GM12878 (cell line): ENCODE data around the gene RAMP1. TPM values are rescaled to one million over a fixed set of nuclear protein-coding genes. Genes with fewer than 3 reads are reported as not detected.

Experiments
- CEBPB ChIP-seq, 2 experiments: fragments of 150-350 bp in 1 of 2; IDR thresholded peaks; 2 replicates each; pipeline ENCODE4 v1.6.1; 2012 to 2014; ENCODE audit warnings: low read depth in 2 of 2, low read length in 2 of 2, borderline replicate concordance in 1 of 2, inconsistent platforms in 1 of 2
- CHD4 ChIP-seq: fragments of 200-600 bp; sonication (generic); IDR thresholded peaks from 2 replicates; pipeline ENCODE4 v1.6.1; 2016; ENCODE audit warnings: mild to moderate bottlenecking
- EGR1 ChIP-seq, 2 experiments: IDR thresholded peaks; 1 replicate in 1 of 2; 2 replicates in 1 of 2; pipeline ENCODE4 v1.6.1; 2011 to 2012; ENCODE audit warnings: low read depth in 2 of 2, low read length in 2 of 2, borderline replicate concordance in 1 of 2, mild to moderate bottlenecking in 1 of 2, moderate library complexity in 1 of 2
- FOS ChIP-seq: IDR thresholded peaks from 3 replicates; pipeline ENCODE4 v1.6.1; 2011; ENCODE audit warnings: borderline replicate concordance; ENCODE audit not compliant: insufficient read length; ENCODE audit errors: extremely low read depth
- FOXK2 ChIP-seq: fragments of 450-650 bp; IDR thresholded peaks from 2 replicates; pipeline ENCODE4 v1.6.1; 2017; ENCODE audit warnings: mild to moderate bottlenecking, moderate library complexity
- GATAD2B ChIP-seq: fragments of 450-650 bp; conservative IDR thresholded peaks from 2 replicates; pipeline ENCODE4 v1.6.1; 2017; ENCODE audit warnings: low read depth, mild to moderate bottlenecking, moderate library complexity
- LARP7 ChIP-seq: fragments of 450-650 bp; IDR thresholded peaks from 2 replicates; pipeline ENCODE4 v1.6.1; 2017; ENCODE audit warnings: mild to moderate bottlenecking
- MEF2B ChIP-seq: fragments of 450-650 bp; IDR thresholded peaks from 2 replicates; pipeline ENCODE4 v1.6.1; 2018; ENCODE audit warnings: mild to moderate bottlenecking, moderate library complexity; ENCODE audit not compliant: partially characterized antibody, poor library complexity, severe bottlenecking
- NFYA ChIP-seq: IDR thresholded peaks from 2 replicates; pipeline ENCODE4 v1.6.1; 2011; ENCODE audit warnings: low read depth, mild to moderate bottlenecking, low read length, improper control_type of control experiment, borderline replicate concordance
- NKRF ChIP-seq: fragments of 450-650 bp; conservative IDR thresholded peaks from 2 replicates; pipeline ENCODE4 v1.6.1; 2017; ENCODE audit warnings: mild to moderate bottlenecking, moderate library complexity
- RB1 ChIP-seq: fragments of 450-650 bp; formaldehyde crosslinking; IDR thresholded peaks from 2 replicates; pipeline ENCODE4 v1.6.1; 2017; ENCODE audit warnings: mild to moderate bottlenecking, borderline replicate concordance
- REST ChIP-seq: IDR thresholded peaks from 2 replicates; pipeline ENCODE4 v1.6.1; 2012; ENCODE audit warnings: mild to moderate bottlenecking, low read depth, low read length
- RUNX3 ChIP-seq: IDR thresholded peaks from 2 replicates; pipeline ENCODE4 v1.6.1; 2012; ENCODE audit warnings: low read length, inconsistent platforms
- YY1 ChIP-seq: IDR thresholded peaks from 2 replicates; pipeline ENCODE4 v1.6.1; 2011; ENCODE audit warnings: low read depth, mild to moderate bottlenecking, low read length
- ZBED1 ChIP-seq: IDR thresholded peaks from 2 replicates; pipeline ENCODE4 v1.6.1; 2016; ENCODE audit warnings: borderline replicate concordance
- polyA plus RNA-seq, 11 experiments: library from polyadenylated mRNA; depleted of rRNA in 4 of 11; unstranded in 6 of 11; stranded (reverse) in 5 of 11; fragments of >200 nt; fragmentation: Nextera tagmentation in 4 of 11; fragmentation: Illumina TruSeq in 1 of 11; extraction: Ambion mirVana in 4 of 11; extraction: Trizol in 1 of 11; gene quantifications; 1 replicate in 1 of 11; 2 replicates in 10 of 11; pipeline versions ENCODE4 v1.2.1 to v1.2.3, GENCODE V29; 2011 to 2016; ENCODE audit warnings: inconsistent platforms in 2 of 11, missing spikeins in 2 of 11, low read depth in 1 of 11
- total RNA-seq, 4 experiments: library from RNA; depleted of rRNA in 3 of 4; stranded (reverse); fragments of >200 nt in 3 of 4; fragmentation: Illumina TruSeq in 1 of 4; extraction: Trizol in 1 of 4; gene quantifications; 2 replicates each; pipeline versions ENCODE4 v1.2.1 to v1.2.3, GENCODE V29; 2013 to 2021
- TF ChIP-seq, protein P1 (sequence below), 3 experiments: IDR thresholded peaks in 2 of 3; conservative IDR thresholded peaks in 1 of 3; 2 replicates each; pipeline ENCODE4 v1.5.1; 2011; ENCODE audit warnings: low read depth in 3 of 3, low read length in 3 of 3, mild to moderate bottlenecking in 3 of 3, control low read depth in 2 of 3, moderate library complexity in 2 of 3, inconsistent platforms in 1 of 3, mixed read lengths in 1 of 3; ENCODE audit not compliant: control insufficient read depth in 2 of 3, insufficient read depth in 1 of 3; ENCODE audit errors: extremely low read depth in 1 of 3
- TF ChIP-seq, protein P2 (sequence below): fragments of 150-350 bp; IDR thresholded peaks from 2 replicates; pipeline ENCODE4 v1.6.1; 2014; ENCODE audit warnings: mild to moderate bottlenecking, low read depth, low read length

RAMP1 gene
- total and polyA plus RNA-seq, 10 of the 15 experiments (the other 5 are each of a cell fraction or from before 2014, with no cell fraction given): 0.11 to 0.19 (median 0.12) TPM; not detected in 7

DNA sequence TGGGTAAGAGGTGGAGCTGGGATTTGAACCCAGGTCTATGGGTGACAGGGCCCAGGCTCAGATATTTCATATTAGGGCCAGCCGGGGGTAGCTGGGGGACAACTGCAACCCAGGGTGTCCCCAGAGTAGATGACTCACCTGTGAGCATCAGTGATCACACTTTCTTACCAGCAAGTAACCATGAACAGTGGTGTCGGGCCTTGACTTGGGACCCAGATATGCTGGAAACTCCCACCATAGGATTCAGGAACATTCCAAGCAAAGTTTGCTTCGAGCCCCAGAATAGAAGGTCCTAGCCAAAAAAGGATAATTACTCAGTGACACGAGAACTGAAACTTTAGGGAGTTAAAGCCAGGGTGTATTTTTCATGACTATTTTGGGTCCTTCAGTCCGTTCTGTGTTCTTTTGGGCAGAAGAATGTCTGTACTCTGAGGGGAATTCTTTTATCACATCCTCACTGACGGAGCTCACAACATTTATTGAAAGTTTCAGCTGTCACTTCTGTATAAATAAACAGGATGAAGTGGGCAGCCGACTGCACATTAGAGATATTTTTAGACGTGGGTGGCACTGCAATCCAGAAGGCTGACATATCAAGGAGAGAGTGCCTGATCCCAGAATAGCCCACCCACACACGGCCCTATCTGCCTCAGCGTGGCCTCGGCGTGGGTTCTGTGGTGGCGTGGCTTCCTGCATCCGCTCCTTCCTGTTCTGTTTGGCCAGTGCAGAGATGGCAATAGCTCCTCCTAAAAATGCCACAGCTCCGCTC lies 45.6 kb downstream of the RAMP1 start (continued):
- peak; percentile 91 for TF ChIP-seq GATAD2B
- no peak for TF ChIP-seq LARP7
- peak in 1 of 2 experiments; percentile 73; a peak in 2 of 3 replicates for TF ChIP-seq EGR1 (IDR thresholded peaks at IDR 0.05; ENCODE audit: borderline replicate concordance in 1 of 2, low read depth in 2 of 2, low read length in 2 of 2)
- TF ChIP-seq YY1: no peak
- no peak for TF ChIP-seq NFYA
- TF ChIP-seq, protein P1, sequence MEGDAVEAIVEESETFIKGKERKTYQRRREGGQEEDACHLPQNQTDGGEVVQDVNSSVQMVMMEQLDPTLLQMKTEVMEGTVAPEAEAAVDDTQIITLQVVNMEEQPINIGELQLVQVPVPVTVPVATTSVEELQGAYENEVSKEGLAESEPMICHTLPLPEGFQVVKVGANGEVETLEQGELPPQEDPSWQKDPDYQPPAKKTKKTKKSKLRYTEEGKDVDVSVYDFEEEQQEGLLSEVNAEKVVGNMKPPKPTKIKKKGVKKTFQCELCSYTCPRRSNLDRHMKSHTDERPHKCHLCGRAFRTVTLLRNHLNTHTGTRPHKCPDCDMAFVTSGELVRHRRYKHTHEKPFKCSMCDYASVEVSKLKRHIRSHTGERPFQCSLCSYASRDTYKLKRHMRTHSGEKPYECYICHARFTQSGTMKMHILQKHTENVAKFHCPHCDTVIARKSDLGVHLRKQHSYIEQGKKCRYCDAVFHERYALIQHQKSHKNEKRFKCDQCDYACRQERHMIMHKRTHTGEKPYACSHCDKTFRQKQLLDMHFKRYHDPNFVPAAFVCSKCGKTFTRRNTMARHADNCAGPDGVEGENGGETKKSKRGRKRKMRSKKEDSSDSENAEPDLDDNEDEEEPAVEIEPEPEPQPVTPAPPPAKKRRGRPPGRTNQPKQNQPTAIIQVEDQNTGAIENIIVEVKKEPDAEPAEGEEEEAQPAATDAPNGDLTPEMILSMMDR (IDR thresholded peaks at IDR 0.05 in 2 of 3, conservative IDR thresholded peaks at IDR 0.05 in 1 of 3; ENCODE audit: control insufficient read depth in 2 of 3, extremely low read depth in 1 of 3, insufficient read depth in 1 of 3, low read depth in 3 of 3, low read length in 3 of 3): no peak
- peak; percentile 72 for TF ChIP-seq RUNX3
- no peak for TF ChIP-seq RB1
- peak; percentile 84 for TF ChIP-seq MEF2B
- TF ChIP-seq CHD4: no peak
- no peak for TF ChIP-seq REST
- TF ChIP-seq ZBED1: no peak
- no peak for TF ChIP-seq FOS
- TF ChIP-seq, protein P2, sequence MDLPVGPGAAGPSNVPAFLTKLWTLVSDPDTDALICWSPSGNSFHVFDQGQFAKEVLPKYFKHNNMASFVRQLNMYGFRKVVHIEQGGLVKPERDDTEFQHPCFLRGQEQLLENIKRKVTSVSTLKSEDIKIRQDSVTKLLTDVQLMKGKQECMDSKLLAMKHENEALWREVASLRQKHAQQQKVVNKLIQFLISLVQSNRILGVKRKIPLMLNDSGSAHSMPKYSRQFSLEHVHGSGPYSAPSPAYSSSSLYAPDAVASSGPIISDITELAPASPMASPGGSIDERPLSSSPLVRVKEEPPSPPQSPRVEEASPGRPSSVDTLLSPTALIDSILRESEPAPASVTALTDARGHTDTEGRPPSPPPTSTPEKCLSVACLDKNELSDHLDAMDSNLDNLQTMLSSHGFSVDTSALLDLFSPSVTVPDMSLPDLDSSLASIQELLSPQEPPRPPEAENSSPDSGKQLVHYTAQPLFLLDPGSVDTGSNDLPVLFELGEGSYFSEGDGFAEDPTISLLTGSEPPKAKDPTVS: no peak
- TF ChIP-seq NKRF: 0 out of 2 replicates have a peak, but pooled peaks have one; percentile 40
- TF ChIP-seq FOXK2: no peak
- no peak for TF ChIP-seq CEBPB (IDR thresholded peaks at IDR 0.05; ENCODE audit: borderline replicate concordance in 1 of 2, low read depth in 2 of 2, low read length in 2 of 2)
